ENCODE data around the gene STON2.
"Not testable (repeated sequence)": the region's sequence is repeated elsewhere in the genome, so short reads cannot be mapped to it uniquely, and the experiment has no call there.

The STON2 gene

GRCh38 chr14:81386290-81386745 lies 13.8 kb downstream of the STON2 start:
- Histone ChIP-seq H3K36me3 (ENCODE audit: insufficient read depth, low read length) (no peaks in the 10 kb centered on the region), H3K27me3 (ENCODE audit: insufficient read depth, low read length) (no peaks in the 10 kb centered on the region), H3K4me1 (ENCODE audit: insufficient read depth, low read length) (peaks cover 12% of the 10 kb centered on the region), H3K9me3 (ENCODE audit: low read length) (no peaks in the 10 kb centered on the region), H2AFZ (ENCODE audit: low read depth, low read length) (no peak overlapping the region), H3K4me3 (ENCODE audit: low read length) (no peak overlapping the region)

- no peak overlapping the region for H3K4me3 ChIP-seq (ENCODE audit: low read length)
Observed at GRCh38 chr14:81385886-81386285, 14.2 kb downstream of the STON2 start.

GRCh38 chr14:81385419-81385818 lies 14.7 kb downstream of the STON2 start:
- Histone ChIP-seq H2AFZ (ENCODE audit: low read depth, low read length) (peak overlapping the region; percentile 33), H3K4me3 (ENCODE audit: low read length) (no peak overlapping the region), H3K4me1 (ENCODE audit: insufficient read depth, low read length) (peaks cover 12% of the 10 kb centered on the region), H3K36me3 (ENCODE audit: insufficient read depth, low read length) (no peaks in the 10 kb centered on the region), H3K9me3 (ENCODE audit: low read length) (no peaks in the 10 kb centered on the region), H3K27me3 (ENCODE audit: insufficient read depth, low read length) (no peaks in the 10 kb centered on the region)

More at GRCh38 chr14:81385886-81386285, 14.2 kb downstream of the STON2 start:
- peaks cover 12% of the 10 kb centered on the region for H3K4me1 ChIP-seq (ENCODE audit: insufficient read depth, low read length)
- H3K9me3 ChIP-seq (ENCODE audit: low read length), result no peaks in the 10 kb centered on the region
- H2AFZ ChIP-seq (ENCODE audit: low read depth, low read length), result no peak overlapping the region
- H3K27me3 ChIP-seq (ENCODE audit: insufficient read depth, low read length), result no peaks in the 10 kb centered on the region
- H3K36me3 ChIP-seq (ENCODE audit: insufficient read depth, low read length), result no peaks in the 10 kb centered on the region

- H3K27me3 ChIP-seq (ENCODE audit: insufficient read depth, low read length), result no peaks in the 10 kb centered on the region
- no peaks in the 10 kb centered on the region for H3K9me3 ChIP-seq (ENCODE audit: low read length)
- H3K4me3 ChIP-seq (ENCODE audit: low read length), result no peak overlapping the region
- H2AFZ ChIP-seq (ENCODE audit: low read depth, low read length), result peak overlapping the region; percentile 33
- H3K4me1 ChIP-seq (ENCODE audit: insufficient read depth, low read length), result peaks cover 12% of the 10 kb centered on the region
- no peaks in the 10 kb centered on the region for H3K36me3 ChIP-seq (ENCODE audit: insufficient read depth, low read length)
Observed at GRCh38 chr14:81384900-81385299, 15.2 kb downstream of the STON2 start.

- Histone ChIP-seq H3K9me3 (ENCODE audit: low read length) (no peaks in the 10 kb centered on the region), H2AFZ (ENCODE audit: low read depth, low read length) (no peak overlapping the region)
Observed at GRCh38 chr14:81382517-81383225, 17.5 kb downstream of the STON2 start.

GRCh38 chr14:81380009-81380408 lies 20.1 kb downstream of the STON2 start:
- H2AFZ ChIP-seq (ENCODE audit: low read depth, low read length); H3K4me1 ChIP-seq (ENCODE audit: insufficient read depth, low read length); H3K4me3 ChIP-seq (ENCODE audit: low read length); H3K36me3 ChIP-seq (ENCODE audit: insufficient read depth, low read length); H3K9me3 ChIP-seq (ENCODE audit: low read length); H3K27me3 ChIP-seq (ENCODE audit: insufficient read depth, low read length): not testable (repeated sequence)

More at GRCh38 chr14:81382517-81383225, 17.5 kb downstream of the STON2 start:
- Histone ChIP-seq H3K4me3 (ENCODE audit: low read length) (no peak overlapping the region), H3K36me3 (ENCODE audit: insufficient read depth, low read length) (no peaks in the 10 kb centered on the region), H3K27me3 (ENCODE audit: insufficient read depth, low read length) (no peaks in the 10 kb centered on the region), H3K4me1 (ENCODE audit: insufficient read depth, low read length) (peaks cover 12% of the 10 kb centered on the region)

- H3K27me3 ChIP-seq (ENCODE audit: insufficient read depth, low read length), result no peaks in the 10 kb centered on the region
- H3K9me3 ChIP-seq (ENCODE audit: low read length), result peaks cover 1% of the 10 kb centered on the region
- no peak overlapping the region for H3K4me3 ChIP-seq (ENCODE audit: low read length)
- peaks cover 2% of the 10 kb centered on the region for H3K36me3 ChIP-seq (ENCODE audit: insufficient read depth, low read length)
- H2AFZ ChIP-seq (ENCODE audit: low read depth, low read length), result no peak overlapping the region
- no peaks in the 10 kb centered on the region for H3K4me1 ChIP-seq (ENCODE audit: insufficient read depth, low read length)
Observed at GRCh38 chr14:81371802-81372201, 28.3 kb downstream of the STON2 start.

- no peak overlapping the region for H2AFZ ChIP-seq (ENCODE audit: low read depth, low read length)
- H3K27me3 ChIP-seq (ENCODE audit: insufficient read depth, low read length), result no peaks in the 10 kb centered on the region
- H3K4me3 ChIP-seq (ENCODE audit: low read length), result no peak overlapping the region
- H3K9me3 ChIP-seq (ENCODE audit: low read length), result peaks cover 1% of the 10 kb centered on the region
- H3K4me1 ChIP-seq (ENCODE audit: insufficient read depth, low read length), result peaks cover 3% of the 10 kb centered on the region
- H3K36me3 ChIP-seq (ENCODE audit: insufficient read depth, low read length), result peaks cover 2% of the 10 kb centered on the region
Observed at GRCh38 chr14:81367563-81367962, 32.6 kb downstream of the STON2 start.

- no peak overlapping the region for H2AFZ ChIP-seq (ENCODE audit: low read depth, low read length)
- H3K36me3 ChIP-seq (ENCODE audit: insufficient read depth, low read length), result peaks cover 2% of the 10 kb centered on the region
Observed at GRCh38 chr14:81366884-81367283, 33.2 kb downstream of the STON2 start.

GRCh38 chr14:81366214-81366613 lies 33.9 kb downstream of the STON2 start:
- H3K4me3 ChIP-seq (ENCODE audit: low read length), result no peak overlapping the region
- H3K9me3 ChIP-seq (ENCODE audit: low read length), result no peaks in the 10 kb centered on the region
- H3K36me3 ChIP-seq (ENCODE audit: insufficient read depth, low read length), result peaks cover 2% of the 10 kb centered on the region
- H3K4me1 ChIP-seq (ENCODE audit: insufficient read depth, low read length), result peaks cover 3% of the 10 kb centered on the region
- no peak overlapping the region for H2AFZ ChIP-seq (ENCODE audit: low read depth, low read length)
- H3K27me3 ChIP-seq (ENCODE audit: insufficient read depth, low read length), result no peaks in the 10 kb centered on the region

More at GRCh38 chr14:81366884-81367283, 33.2 kb downstream of the STON2 start:
- Histone ChIP-seq H3K9me3 (ENCODE audit: low read length) (no peaks in the 10 kb centered on the region), H3K4me3 (ENCODE audit: low read length) (no peak overlapping the region), H3K4me1 (ENCODE audit: insufficient read depth, low read length) (peaks cover 3% of the 10 kb centered on the region), H3K27me3 (ENCODE audit: insufficient read depth, low read length) (no peaks in the 10 kb centered on the region)

- no peak overlapping the region for H2AFZ ChIP-seq (ENCODE audit: low read depth, low read length)
- H3K27me3 ChIP-seq (ENCODE audit: insufficient read depth, low read length), result no peaks in the 10 kb centered on the region
- no peak overlapping the region for H3K4me3 ChIP-seq (ENCODE audit: low read length)
- H3K9me3 ChIP-seq (ENCODE audit: low read length), result no peaks in the 10 kb centered on the region
- peaks cover 3% of the 10 kb centered on the region for H3K4me1 ChIP-seq (ENCODE audit: insufficient read depth, low read length)
- H3K36me3 ChIP-seq (ENCODE audit: insufficient read depth, low read length), result no peaks in the 10 kb centered on the region
Observed at GRCh38 chr14:81363746-81364378, 36.3 kb downstream of the STON2 start.

GRCh38 chr14:81353691-81354323 lies 46.3 kb downstream of the STON2 start:
- Histone ChIP-seq H3K36me3 (ENCODE audit: insufficient read depth, low read length) (no peaks in the 10 kb centered on the region), H3K4me1 (ENCODE audit: insufficient read depth, low read length) (no peaks in the 10 kb centered on the region), H2AFZ (ENCODE audit: low read depth, low read length) (no peak overlapping the region), H3K27me3 (ENCODE audit: insufficient read depth, low read length) (no peaks in the 10 kb centered on the region), H3K4me3 (ENCODE audit: low read length) (no peak overlapping the region), H3K9me3 (ENCODE audit: low read length) (peaks cover 2% of the 10 kb centered on the region)

- Histone ChIP-seq H3K9me3 (ENCODE audit: low read length) (peaks cover 2% of the 10 kb centered on the region), H3K27me3 (ENCODE audit: insufficient read depth, low read length) (no peaks in the 10 kb centered on the region), H2AFZ (ENCODE audit: low read depth, low read length) (no peak overlapping the region), H3K36me3 (ENCODE audit: insufficient read depth, low read length) (no peaks in the 10 kb centered on the region), H3K4me3 (ENCODE audit: low read length) (no peak overlapping the region), H3K4me1 (ENCODE audit: insufficient read depth, low read length) (no peaks in the 10 kb centered on the region)
Observed at GRCh38 chr14:81352413-81352812, 47.7 kb downstream of the STON2 start.
